Tibial nerve (tissue), 4 donors: Measurements from ENCODE around the gene DIABLO. TPM values are rescaled to one million over a fixed set of nuclear protein-coding genes. Genes with fewer than 3 reads are reported as not detected.

ENCODE experiments used
- DNase-seq, 2 donors: peaks; one replicate each; pipeline ENCODE4 v3.0.0-alpha.2; 2019; ENCODE audit warnings: low spot score in 2 of 2
- H3K27ac ChIP-seq, 4 donors: fragments of 200-600 bp; sonication (generic) in 3 of 4; one replicate each; pipeline ENCODE4 v1.5.1; 2017 to 2019; ENCODE audit warnings: mild to moderate bottlenecking in 1 of 4
- H3K27me3 ChIP-seq, 2 donors: fragments of 200-600 bp; sonication (generic) in 1 of 2; one replicate each; pipeline versions ENCODE4 v1.5.1 to v1.6.0; 2017 to 2019
- H3K36me3 ChIP-seq, 3 donors: fragments of 200-600 bp; sonication (generic); one replicate each; pipeline ENCODE4 v1.5.1; 2018 to 2019
- H3K4me1 ChIP-seq, 4 donors: fragments of 200-600 bp; sonication (generic) in 3 of 4; one replicate each; pipeline ENCODE4 v1.5.1; 2017 to 2019
- H3K4me3 ChIP-seq, 4 donors: fragments of 200-600 bp; sonication (generic) in 3 of 4; one replicate each; pipeline ENCODE4 v1.5.1; 2017 to 2019; ENCODE audit warnings: mild to moderate bottlenecking in 1 of 4, moderate library complexity in 1 of 4
- H3K9me3 ChIP-seq, 4 donors: fragments of 200-600 bp; sonication (generic) in 3 of 4; one replicate each; pipeline ENCODE4 v1.5.1; 2017 to 2019
- CTCF ChIP-seq, 5 experiments: fragments of 200-600 bp in 3 of 5; fragments of 450-650 bp in 2 of 5; sonication (generic) in 3 of 5; IDR thresholded peaks; one replicate each; pipeline ENCODE4 v1.5.1; 2016 to 2019; ENCODE audit warnings: antibody characterized with exemption in 5 of 5, mild to moderate bottlenecking in 3 of 5, moderate library complexity in 2 of 5
- EP300 ChIP-seq, 2 donors: sonication (generic); formaldehyde crosslinking; IDR thresholded peaks; one replicate each; pipeline ENCODE4 v1.6.1; 2017; ENCODE audit warnings: antibody characterized with exemption in 2 of 2, mild to moderate bottlenecking in 1 of 2
- POLR2A ChIP-seq, 2 donors: fragments of 450-650 bp; IDR thresholded peaks; one replicate each; pipeline ENCODE4 v1.6.1; 2017; ENCODE audit warnings: antibody characterized with exemption in 2 of 2, mild to moderate bottlenecking in 2 of 2, moderate library complexity in 2 of 2
- WGBS, 2 donors: methylation state at CpG; one replicate each; pipeline ENCODE4 v1.1.5; 2018; 5-methylcytosine and 5-hydroxymethylcytosine counted together
- total RNA-seq, 4 donors: library from RNA; depleted of rRNA; stranded (reverse); fragments of >200 nt; gene quantifications; one replicate each; pipeline ENCODE4 v1.1.0, GENCODE V29; 2016

The DIABLO gene
- total RNA-seq, 4 donors from 2014 or later: 40.8 to 52.5 (median 42.5) TPM

GRCh38 chr12:122215771-122216170 is 10.1 kb downstream of the DIABLO start:
- no peaks in the 10 kb centered on the region for H3K27me3 ChIP-seq
- WGBS, 2 donors: 87 to 91% methylated on average over 5 of the region's 5 CpGs
- H3K36me3 ChIP-seq: peaks cover 10 to 99% (median 23%) of the 10 kb centered on the region in 3 donors
- H3K27ac ChIP-seq: no peak overlapping the region
- H3K4me1 ChIP-seq: no peaks in the 10 kb centered on the region
- H3K9me3 ChIP-seq: no peaks in the 10 kb centered on the region
- TF ChIP-seq CTCF (IDR thresholded peaks at IDR 0.05) (no peak), EP300 (IDR thresholded peaks at IDR 0.05) (no peak), POLR2A (IDR thresholded peaks at IDR 0.05) (no peak)
- no peak for DNase-seq
- H3K4me3 ChIP-seq: no peak overlapping the region

GRCh38 chr12:122208073-122208820 is 17.6 kb downstream of the DIABLO start:
- Histone ChIP-seq H3K4me1 (peaks cover 0 to 28% (median 4%) of the 10 kb centered on the region in 4 donors), H3K36me3 (peaks cover 0 to 71% (median 18%) of the 10 kb centered on the region in 3 donors), H3K27me3 (peaks cover 0 to 18% of the 10 kb centered on the region in 2 donors), H3K4me3 (no peak overlapping the region), H3K27ac (no peak overlapping the region), H3K9me3 (no peaks in the 10 kb centered on the region)
- no peak for TF ChIP-seq CTCF (IDR thresholded peaks at IDR 0.05)
- no peak for TF ChIP-seq EP300 (IDR thresholded peaks at IDR 0.05)
- TF ChIP-seq POLR2A (IDR thresholded peaks at IDR 0.05): no peak
- no peak for DNase-seq
- WGBS, 2 donors: 88 to 90% methylated on average over 18 of the region's 18 CpGs

DNA sequence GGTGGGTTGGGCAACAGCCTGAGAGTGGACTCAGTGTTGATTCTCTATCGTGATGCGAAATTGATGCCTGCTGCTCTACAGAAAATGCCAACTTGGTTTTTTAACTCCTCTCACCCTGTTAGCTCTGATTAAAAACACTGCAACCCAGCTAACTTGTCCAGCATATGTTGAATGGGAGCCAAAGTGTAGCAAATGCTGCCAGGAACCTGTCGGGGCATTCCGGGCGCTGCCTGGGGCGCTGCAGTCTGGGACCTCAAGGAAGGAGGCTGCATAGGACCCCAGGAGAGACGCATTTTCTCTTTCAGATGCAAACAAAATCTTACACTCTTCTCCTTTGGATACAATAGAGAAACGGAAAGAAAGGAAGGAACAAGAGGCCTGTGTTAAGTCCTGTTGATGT is 18.5 kb downstream of the DIABLO start:
- Histone ChIP-seq H3K36me3 (peaks cover 0 to 62% (median 16%) of the 10 kb centered on the region in 3 donors), H3K4me1 (peaks cover 0 to 35% (median 10%) of the 10 kb centered on the region in 4 donors), H3K4me3 (no peak overlapping the region), H3K9me3 (no peaks in the 10 kb centered on the region), H3K27me3 (peaks cover 5 to 26% of the 10 kb centered on the region in 2 donors), H3K27ac (no peak overlapping the region)
- WGBS, 2 donors: 83 to 86% methylated on average over 8 of the region's 8 CpGs
- DNase-seq: no peak
- TF ChIP-seq EP300 (IDR thresholded peaks at IDR 0.05): no peak
- TF ChIP-seq POLR2A (IDR thresholded peaks at IDR 0.05): no peak
- no peak for TF ChIP-seq CTCF (IDR thresholded peaks at IDR 0.05)

DNA sequence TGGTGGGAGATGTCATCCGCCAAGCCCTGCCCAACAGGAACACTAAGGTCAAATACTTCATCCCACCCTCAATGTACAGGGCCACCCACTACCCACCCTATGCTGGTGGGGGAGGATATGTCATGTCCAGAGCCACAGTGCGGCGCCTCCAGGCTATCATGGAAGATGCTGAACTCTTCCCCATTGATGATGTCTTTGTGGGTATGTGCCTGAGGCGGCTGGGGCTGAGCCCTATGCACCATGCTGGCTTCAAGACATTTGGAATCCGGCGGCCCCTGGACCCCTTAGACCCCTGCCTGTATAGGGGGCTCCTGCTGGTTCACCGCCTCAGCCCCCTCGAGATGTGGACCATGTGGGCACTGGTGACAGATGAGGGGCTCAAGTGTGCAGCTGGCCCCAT is 18.9 kb downstream of the DIABLO start:
- Histone ChIP-seq H3K4me3 (no peak overlapping the region), H3K27ac (no peak overlapping the region), H3K9me3 (no peaks in the 10 kb centered on the region), H3K4me1 (peaks cover 0 to 35% (median 10%) of the 10 kb centered on the region in 4 donors), H3K36me3 (peaks cover 0 to 58% (median 16%) of the 10 kb centered on the region in 3 donors), H3K27me3 (peaks cover 5 to 31% of the 10 kb centered on the region in 2 donors)
- no peak for DNase-seq
- 81 to 97% methylated on average over 6 to 8 of the region's 8 CpGs for WGBS, 2 donors
- TF ChIP-seq CTCF (IDR thresholded peaks at IDR 0.05) (no peak), EP300 (IDR thresholded peaks at IDR 0.05) (no peak), POLR2A (IDR thresholded peaks at IDR 0.05) (no peak)

- WGBS, 2 donors: 61 to 72% methylated on average over 25 to 27 of the region's 27 CpGs
- no peak for DNase-seq
- Histone ChIP-seq H3K27me3 (peaks cover 10 to 37% of the 10 kb centered on the region in 2 donors), H3K9me3 (no peaks in the 10 kb centered on the region), H3K36me3 (peaks cover 0 to 51% (median 15%) of the 10 kb centered on the region in 3 donors), H3K4me1 (peaks cover 0 to 35% (median 10%) of the 10 kb centered on the region in 4 donors), H3K4me3 (no peak overlapping the region), H3K27ac (no peak overlapping the region)
- no peak for TF ChIP-seq CTCF (IDR thresholded peaks at IDR 0.05)
- TF ChIP-seq EP300 (IDR thresholded peaks at IDR 0.05): no peak
- TF ChIP-seq POLR2A (IDR thresholded peaks at IDR 0.05): no peak
Measured at GRCh38 chr12:122206111-122206881, 19.6 kb downstream of the DIABLO start.
